Stimulated activated CD4-positive, alpha-beta T cell treated with anti-CD3 and anti-CD28 coated beads, Interleukin-4, amount 100 ng/mL, for 4 hours (primary cell): ENCODE data around the gene EEF2KMT.
"Not testable (repeated sequence)": the region's sequence is repeated elsewhere in the genome, so short reads cannot be mapped to it uniquely, and the experiment has no call there.

Experiments used
- DNase-seq, 2 experiments: peaks; one replicate each; pipeline ENCODE4 v3.0.0-alpha.2; 2020

Gene EEF2KMT

GRCh38 chr16:5097470-5098220 is at the start of gene EEF2KMT:
Gene EEF2KMT, minus strand, starts transcription at chr16:5097795. Its CDS starts 56 bp downstream, at chr16:5097739.
- peak; percentile 86 to 89 for DNase-seq

GRCh38 chr16:5144621-5144956 is 47.0 kb upstream of the EEF2KMT start:
- DNase-seq, result not testable (repeated sequence)

DNA sequence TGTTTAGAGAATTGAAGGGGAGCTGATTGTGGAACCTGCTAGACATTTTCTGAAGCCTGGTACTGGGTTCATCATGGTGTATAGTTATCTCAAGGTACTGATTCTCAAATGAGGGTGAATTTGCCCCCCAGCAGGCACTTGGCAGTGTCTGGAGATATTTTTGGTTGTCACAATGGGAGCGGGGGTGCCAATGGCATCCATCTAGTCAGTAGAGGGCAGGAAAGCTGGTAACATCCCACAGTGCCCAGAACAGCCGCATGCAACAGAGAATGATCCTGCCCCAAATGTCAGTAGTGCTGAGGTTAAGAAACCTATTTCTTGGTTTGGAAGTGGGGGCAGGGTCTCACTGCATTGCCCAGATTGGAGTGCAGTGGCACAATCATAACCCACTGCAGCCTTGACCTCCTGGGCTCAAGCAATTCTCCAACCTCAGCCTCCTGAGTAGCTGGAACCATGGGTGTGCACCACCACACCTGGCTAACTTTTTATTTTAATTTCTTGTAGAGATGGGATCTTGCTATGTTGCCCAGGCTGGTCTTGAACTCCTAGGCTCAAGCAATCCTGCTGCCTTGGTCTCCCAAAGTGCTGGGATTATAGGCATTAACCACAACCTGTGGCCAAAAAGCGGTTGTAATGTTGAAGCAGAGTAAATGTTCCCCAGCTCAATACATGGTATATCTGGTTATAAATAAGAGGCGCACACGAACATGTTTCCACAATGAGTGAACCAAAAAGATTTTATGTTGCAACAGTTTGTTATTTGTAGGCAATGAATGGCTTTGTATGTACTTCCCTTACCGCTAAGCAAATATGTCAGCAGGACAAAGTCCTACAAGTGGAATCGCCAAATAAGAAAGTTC is 46.4 kb upstream of the EEF2KMT start:
- DNase-seq, result no peak

DNA sequence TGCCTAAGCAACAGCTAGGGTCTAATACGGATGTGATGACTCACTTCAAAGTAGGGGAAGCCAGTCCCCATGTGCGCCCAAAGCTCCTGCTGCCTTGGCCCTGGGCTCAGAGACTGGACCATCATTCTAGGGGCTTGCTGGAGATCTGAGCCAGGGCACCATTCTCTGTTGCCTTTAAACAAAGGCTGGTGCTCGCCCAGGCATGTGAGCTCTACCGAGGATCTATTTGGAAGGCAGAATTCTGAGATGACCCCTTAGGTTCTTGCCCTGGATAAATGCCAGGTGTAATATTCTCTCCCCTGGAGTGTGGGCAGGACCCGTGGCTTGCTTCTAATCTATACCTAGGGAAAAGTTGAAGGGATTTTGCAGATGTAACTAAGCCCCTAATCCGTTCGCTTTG is 42.6 kb upstream of the EEF2KMT start:
- DNase-seq, result not testable (repeated sequence)

GRCh38 chr16:5134739-5135452 is 37.3 kb upstream of the EEF2KMT start:
- not testable (repeated sequence) for DNase-seq

- DNase-seq, result not testable (repeated sequence)
Observed at GRCh38 chr16:5132915-5133600, 35.5 kb upstream of the EEF2KMT start.

- DNase-seq, result not testable (repeated sequence)
Observed at GRCh38 chr16:5131467-5132004, 33.9 kb upstream of the EEF2KMT start.

- DNase-seq, result peak in 1 of 2 experiments; percentile 5
Observed at GRCh38 chr16:5117300-5118087, 19.9 kb upstream of the EEF2KMT start.

DNA sequence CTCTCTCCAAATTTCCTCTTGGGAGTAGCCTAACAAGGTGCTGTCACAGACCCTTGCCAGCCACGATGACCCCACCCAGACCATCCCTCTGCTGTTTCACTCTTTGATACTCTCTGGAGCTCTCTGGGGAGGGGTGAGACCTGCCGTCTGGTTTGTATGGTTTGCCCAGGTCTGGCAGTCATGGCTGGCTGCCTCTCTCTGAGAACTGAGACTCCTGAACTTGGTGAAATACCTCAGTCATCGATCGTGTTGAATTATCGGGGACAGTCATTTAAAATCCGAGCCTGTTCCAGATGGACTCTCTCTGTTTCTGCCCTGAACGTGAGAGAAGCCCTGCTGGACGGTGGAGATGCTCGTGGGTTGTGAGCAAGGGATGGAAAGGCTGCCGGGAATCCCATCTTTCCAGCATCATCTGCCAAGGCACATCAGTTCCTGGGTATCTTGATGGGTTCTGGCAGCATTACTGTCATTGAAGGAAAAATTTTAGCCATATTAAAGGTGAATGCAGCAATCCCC is 19.2 kb upstream of the EEF2KMT start:
- DNase-seq, result not testable (repeated sequence)

DNA sequence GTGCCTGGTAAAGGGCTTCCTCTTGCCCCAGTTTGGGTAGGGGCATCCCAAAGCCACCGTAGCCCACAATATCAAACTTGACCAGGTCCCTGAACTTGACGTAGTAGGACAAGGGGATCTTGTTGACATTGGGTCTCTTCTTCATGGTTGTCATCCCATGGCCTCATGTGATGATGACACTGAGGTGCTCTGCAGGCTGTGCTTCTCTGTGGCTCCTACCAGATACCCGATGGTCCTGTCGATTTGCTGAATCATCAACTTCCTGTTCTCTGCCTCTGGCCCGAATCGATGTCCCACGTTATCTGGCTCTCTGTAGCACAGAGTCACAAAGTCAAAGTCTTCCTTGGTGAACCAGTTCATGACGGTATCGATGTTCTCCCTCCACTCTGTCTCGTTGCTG is 13.3 kb upstream of the EEF2KMT start:
- not testable (repeated sequence) for DNase-seq

- DNase-seq, result no peak
Observed at GRCh38 chr16:5108505-5109158, 11.0 kb upstream of the EEF2KMT start.

DNA sequence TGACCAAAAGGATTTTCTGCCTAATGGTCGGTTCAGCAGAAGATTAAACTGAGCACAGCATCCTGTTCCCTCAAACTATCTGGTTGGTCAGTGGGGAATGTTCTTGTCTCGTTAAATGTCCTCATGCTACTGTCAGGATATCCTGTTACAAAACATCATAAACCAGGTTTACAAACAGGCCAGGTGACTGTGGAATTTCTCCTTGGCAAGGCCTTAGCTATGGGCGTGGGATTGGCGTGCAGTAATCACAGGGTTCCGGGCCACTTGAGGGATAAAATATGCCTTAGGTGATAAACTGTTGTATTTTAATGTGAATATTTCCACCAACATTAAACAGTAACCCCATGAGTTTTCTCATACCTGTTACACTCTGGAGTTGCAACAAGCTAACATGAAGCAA is 7.4 kb upstream of the EEF2KMT start:
- DNase-seq, result not testable (repeated sequence)

- not testable (repeated sequence) for DNase-seq
Observed at GRCh38 chr16:5103296-5104032, 5.9 kb upstream of the EEF2KMT start.

DNA sequence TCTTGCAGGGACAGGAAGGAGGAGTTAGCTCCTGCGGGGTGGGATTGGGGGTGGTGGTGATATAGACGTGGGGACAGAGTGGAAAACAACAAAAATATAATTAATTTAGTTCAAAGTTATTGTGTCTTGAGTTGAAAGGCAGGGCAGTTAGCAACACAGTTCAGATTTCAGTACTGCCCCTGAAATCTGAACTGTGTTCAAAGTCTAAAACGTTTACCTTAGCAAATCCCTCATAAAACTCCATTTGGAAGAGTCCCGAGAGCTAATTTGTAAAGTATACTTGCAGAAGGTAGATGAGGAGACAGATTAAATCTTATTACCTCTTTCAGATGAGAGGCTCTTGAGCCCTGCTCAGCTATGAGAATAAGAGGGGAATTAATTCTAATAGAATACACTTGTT is 1.6 kb upstream of the EEF2KMT start:
- not testable (repeated sequence) for DNase-seq

- peak; percentile 94 to 96 for DNase-seq
Observed at GRCh38 chr16:5098221-5099159, 895 bp upstream of the EEF2KMT start.

GRCh38 chr16:5097061-5097469 is 530 bp downstream of the EEF2KMT start:
- DNase-seq, result peak; percentile 27 to 32

DNA sequence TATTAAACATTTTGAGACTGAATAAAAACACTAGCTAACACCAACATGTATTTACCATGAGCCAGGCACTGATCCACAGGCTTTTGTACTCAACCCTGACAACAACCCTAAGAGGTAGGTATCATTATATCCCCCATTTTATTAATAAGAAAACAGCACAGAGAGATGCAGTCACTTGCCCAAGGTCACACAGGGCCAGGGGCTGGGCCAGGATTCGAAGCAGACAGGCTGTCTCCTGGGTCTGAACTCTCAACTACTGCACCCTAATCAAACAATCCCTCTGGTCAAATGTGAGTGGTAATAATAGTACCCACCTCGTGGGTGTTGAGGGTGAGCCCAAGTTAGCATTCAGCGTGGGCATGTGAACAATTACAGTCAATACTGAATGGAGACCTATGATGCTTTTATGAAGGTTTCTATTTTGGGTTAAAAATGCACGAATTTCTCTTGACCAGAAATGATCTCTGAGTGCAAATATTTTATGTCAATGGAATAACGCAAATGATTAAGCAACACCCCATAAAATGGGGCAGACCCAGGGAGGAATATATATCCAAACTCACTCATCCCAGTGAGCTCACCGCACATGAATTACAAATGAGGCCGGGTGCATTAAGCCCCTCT is 1.0 kb downstream of the EEF2KMT start:
- DNase-seq, result not testable (repeated sequence)

DNA sequence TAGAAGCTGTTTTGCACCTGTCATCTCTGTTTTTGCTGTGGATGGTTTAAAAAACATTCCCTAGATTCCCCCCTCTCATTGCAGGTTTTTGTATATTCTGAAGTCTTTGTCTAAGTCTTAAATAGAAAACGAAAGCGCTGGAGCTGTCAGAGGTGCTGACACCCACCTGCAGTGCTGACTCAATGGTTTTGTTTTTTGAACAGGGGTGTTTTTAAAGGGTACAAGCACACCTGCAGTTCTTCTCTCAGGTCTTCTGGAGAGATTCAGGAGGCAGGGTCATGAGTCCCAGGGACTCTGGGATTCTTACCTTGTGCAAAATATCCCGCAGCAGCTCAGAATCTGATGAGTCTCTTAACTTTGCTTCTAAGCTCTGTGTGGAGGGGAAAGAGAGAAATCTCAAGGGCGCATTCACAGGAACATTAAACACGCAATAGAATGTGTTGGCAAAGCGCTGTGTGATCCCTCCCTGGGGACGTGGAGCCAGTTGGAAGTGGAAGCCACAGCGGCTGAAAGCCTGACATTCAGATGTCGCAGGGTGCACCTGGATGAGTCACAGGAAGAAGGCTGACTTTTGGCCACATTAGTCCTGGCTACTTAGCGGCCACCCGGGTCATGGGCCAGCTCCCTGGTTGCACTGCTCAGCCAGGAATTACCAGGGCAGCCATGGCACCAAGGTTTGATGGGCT is 2.3 kb downstream of the EEF2KMT start:
- DNase-seq, result not testable (repeated sequence)
